ENCODE results near the gene MIEF1.

- TF ChIP-seq CTCF (tag by site-specific recombination; IDR thresholded peaks at IDR 0.05) = peak; percentile 64
- no peak for TF ChIP-seq REST (tag by site-specific recombination; IDR thresholded peaks at IDR 0.05)
- TF ChIP-seq ZNF140 (tag by site-specific recombination; IDR thresholded peaks at IDR 0.05) = no peak
- TF ChIP-seq REPIN1 (tag by site-specific recombination; IDR thresholded peaks at IDR 0.05; ENCODE audit: low read depth) = no peak
- TF ChIP-seq ZNF558 (tag by site-specific recombination; IDR thresholded peaks at IDR 0.05) = no peak
- TF ChIP-seq MEIS1 (CRISPR knock-in tag; IDR thresholded peaks at IDR 0.05; ENCODE audit: borderline replicate concordance) = no peak
- TF ChIP-seq ZNF184 (tag by site-specific recombination; IDR thresholded peaks at IDR 0.05) = no peak
- no peak for TF ChIP-seq ZNF133 (tag by site-specific recombination; IDR thresholded peaks at IDR 0.05)
- no peak for TF ChIP-seq ZNF324 (tag by site-specific recombination; IDR thresholded peaks at IDR 0.05)
- TF ChIP-seq YY1 (tag by site-specific recombination; IDR thresholded peaks at IDR 0.05) = no peak
- TF ChIP-seq SP2 (tag by site-specific recombination; IDR thresholded peaks at IDR 0.05) = no peak
Observed at GRCh38 chr22:39514373-39514973, 12.4 kb downstream of the MIEF1 start.

Measured in HEK293 (cell line).